DOHH2 (cell line): Measurements from ENCODE around the gene GRHPR.

Experiments
- H3F3A ChIP-seq: fragments of 200-600 bp; sonication (generic), shearing (Covaris generic); 2 replicates; pipeline ENCODE4 v1.6.0; 2016; ENCODE audit warnings: antibody characterized with exemption, mild to moderate bottlenecking; ENCODE audit not compliant: control insufficient read depth, insufficient read depth
- H3K27ac ChIP-seq: fragments of 200-600 bp; sonication (generic); 2 replicates; pipeline ENCODE4 v1.5.1; 2014; ENCODE audit warnings: low read depth, mild to moderate bottlenecking, low read length, moderate library complexity
- H3K27me3 ChIP-seq: fragments of 200-600 bp; sonication (generic); 2 replicates; pipeline ENCODE4 v1.6.1; 2014; ENCODE audit warnings: mild to moderate bottlenecking, low read length, mixed read lengths; ENCODE audit not compliant: control insufficient read depth
- H3K36me3 ChIP-seq: fragments of 200-600 bp; sonication (generic); 2 replicates; pipeline ENCODE4 v1.6.1; 2014; ENCODE audit warnings: mild to moderate bottlenecking, low read length, moderate library complexity, mixed read lengths; ENCODE audit not compliant: control insufficient read depth
- H3K4me1 ChIP-seq: fragments of 200-600 bp; sonication (generic); 2 replicates; pipeline ENCODE4 v1.6.1; 2014; ENCODE audit warnings: mild to moderate bottlenecking, low read length, mixed read lengths; ENCODE audit not compliant: control insufficient read depth
- H3K4me2 ChIP-seq: fragments of 200-600 bp; sonication (generic); 2 replicates; pipeline ENCODE4 v1.6.0; 2014; ENCODE audit warnings: mild to moderate bottlenecking, low read length, moderate library complexity
- H3K4me3 ChIP-seq: fragments of 200-600 bp; sonication (generic); 2 replicates; pipeline ENCODE4 v1.5.1; 2014; ENCODE audit warnings: mild to moderate bottlenecking, low read length, mixed read lengths
- H3K79me2 ChIP-seq: fragments of 200-600 bp; sonication (generic); 2 replicates; pipeline ENCODE4 v1.6.1; 2014; ENCODE audit warnings: mild to moderate bottlenecking, low read length, mixed read lengths; ENCODE audit not compliant: control insufficient read depth
- H3K9me2 ChIP-seq: fragments of 200-600 bp; sonication (generic); replicated peaks from 2 replicates; pipeline ENCODE4 v1.6.1; 2014; ENCODE audit warnings: mild to moderate bottlenecking, low read length, mixed read lengths; ENCODE audit not compliant: control insufficient read depth
- H3K9me3 ChIP-seq: fragments of 200-600 bp; sonication (generic); 2 replicates; pipeline ENCODE4 v1.6.1; 2014; ENCODE audit warnings: antibody characterized with exemption, low read length, mixed read lengths; ENCODE audit not compliant: control insufficient read depth, insufficient read depth
- H4K20me1 ChIP-seq: fragments of 200-600 bp; sonication (generic); 2 replicates; pipeline ENCODE4 v1.6.0; 2014; ENCODE audit warnings: low read depth, mild to moderate bottlenecking, antibody characterized with exemption, low read length, moderate library complexity; ENCODE audit not compliant: control insufficient read depth, insufficient read depth
- EZH2phosphoT487 ChIP-seq: fragments of 200-600 bp; sonication (generic); IDR thresholded peaks from 2 replicates; pipeline ENCODE4 v1.6.1; 2017; ENCODE audit warnings: borderline replicate concordance, mild to moderate bottlenecking, antibody characterized with exemption, low read length, moderate library complexity, mixed read lengths
- TF ChIP-seq, protein P1 (sequence below): fragments of 200-600 bp; sonication (generic); IDR thresholded peaks from one replicate; pipeline ENCODE4 v1.5.1; 2014; ENCODE audit warnings: antibody characterized with exemption, mild to moderate bottlenecking, low read depth, low read length; ENCODE audit not compliant: poor library complexity, severe bottlenecking

Gene GRHPR

DNA sequence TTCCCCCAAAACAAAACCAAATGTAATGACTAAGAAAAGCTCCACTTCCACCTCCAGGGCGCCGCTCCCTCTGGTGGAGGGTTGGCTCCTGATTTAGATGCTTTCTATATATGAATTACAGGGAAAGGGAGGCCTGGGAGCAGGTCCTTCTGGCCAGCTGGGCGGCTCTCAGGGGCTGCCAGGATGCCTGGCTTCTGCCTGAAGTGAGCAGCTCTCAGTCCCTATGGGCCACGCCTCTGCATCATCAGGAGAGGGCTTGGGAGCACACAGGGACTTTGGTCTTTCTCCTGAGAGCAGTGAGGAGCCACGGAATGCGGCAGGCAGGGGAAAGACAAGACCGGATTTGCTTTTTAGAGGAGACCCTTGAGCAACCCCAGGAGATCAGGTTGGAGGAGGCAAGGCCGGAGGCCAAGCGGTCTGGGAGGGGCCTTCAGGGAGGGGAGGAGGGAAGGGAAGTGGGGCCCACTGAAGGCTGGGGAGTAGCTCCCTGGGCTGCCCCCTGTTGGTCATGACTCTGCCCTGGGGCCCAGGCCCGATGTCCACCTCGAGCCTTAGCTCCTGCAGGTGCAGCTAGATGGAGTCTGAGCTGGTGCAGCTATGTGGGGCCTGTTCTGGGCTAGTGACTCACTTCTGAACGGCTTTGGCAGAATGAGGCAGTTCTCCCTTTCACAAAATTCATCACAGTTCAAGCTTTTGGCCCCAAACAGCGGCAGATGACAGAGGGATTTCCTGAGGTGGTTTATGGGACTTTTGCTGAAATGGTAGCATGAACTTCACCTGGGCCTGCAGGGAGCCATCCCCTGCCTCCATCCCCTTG lies 11.3 kb upstream of the GRHPR start:
- Histone ChIP-seq H3K27ac (peak overlapping the region; percentile 93), H3K36me3 (peaks cover 42% of the 10 kb centered on the region), H4K20me1 (no peaks in the 10 kb centered on the region), H3K79me2 (peaks cover 42% of the 10 kb centered on the region), H3K27me3 (no peaks in the 10 kb centered on the region), H3K4me2 (peak overlapping the region; percentile 89), H3K9me3 (no peaks in the 10 kb centered on the region), H3K4me3 (peak overlapping the region; percentile 72), H3F3A (peaks cover 50% of the 10 kb centered on the region), H3K4me1 (peaks cover 94% of the 10 kb centered on the region), H3K9me2 (no peaks in the 10 kb centered on the region)
- TF ChIP-seq EZH2phosphoT487 = no peak
- TF ChIP-seq, protein P1, sequence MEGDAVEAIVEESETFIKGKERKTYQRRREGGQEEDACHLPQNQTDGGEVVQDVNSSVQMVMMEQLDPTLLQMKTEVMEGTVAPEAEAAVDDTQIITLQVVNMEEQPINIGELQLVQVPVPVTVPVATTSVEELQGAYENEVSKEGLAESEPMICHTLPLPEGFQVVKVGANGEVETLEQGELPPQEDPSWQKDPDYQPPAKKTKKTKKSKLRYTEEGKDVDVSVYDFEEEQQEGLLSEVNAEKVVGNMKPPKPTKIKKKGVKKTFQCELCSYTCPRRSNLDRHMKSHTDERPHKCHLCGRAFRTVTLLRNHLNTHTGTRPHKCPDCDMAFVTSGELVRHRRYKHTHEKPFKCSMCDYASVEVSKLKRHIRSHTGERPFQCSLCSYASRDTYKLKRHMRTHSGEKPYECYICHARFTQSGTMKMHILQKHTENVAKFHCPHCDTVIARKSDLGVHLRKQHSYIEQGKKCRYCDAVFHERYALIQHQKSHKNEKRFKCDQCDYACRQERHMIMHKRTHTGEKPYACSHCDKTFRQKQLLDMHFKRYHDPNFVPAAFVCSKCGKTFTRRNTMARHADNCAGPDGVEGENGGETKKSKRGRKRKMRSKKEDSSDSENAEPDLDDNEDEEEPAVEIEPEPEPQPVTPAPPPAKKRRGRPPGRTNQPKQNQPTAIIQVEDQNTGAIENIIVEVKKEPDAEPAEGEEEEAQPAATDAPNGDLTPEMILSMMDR = peak; percentile 90

DNA sequence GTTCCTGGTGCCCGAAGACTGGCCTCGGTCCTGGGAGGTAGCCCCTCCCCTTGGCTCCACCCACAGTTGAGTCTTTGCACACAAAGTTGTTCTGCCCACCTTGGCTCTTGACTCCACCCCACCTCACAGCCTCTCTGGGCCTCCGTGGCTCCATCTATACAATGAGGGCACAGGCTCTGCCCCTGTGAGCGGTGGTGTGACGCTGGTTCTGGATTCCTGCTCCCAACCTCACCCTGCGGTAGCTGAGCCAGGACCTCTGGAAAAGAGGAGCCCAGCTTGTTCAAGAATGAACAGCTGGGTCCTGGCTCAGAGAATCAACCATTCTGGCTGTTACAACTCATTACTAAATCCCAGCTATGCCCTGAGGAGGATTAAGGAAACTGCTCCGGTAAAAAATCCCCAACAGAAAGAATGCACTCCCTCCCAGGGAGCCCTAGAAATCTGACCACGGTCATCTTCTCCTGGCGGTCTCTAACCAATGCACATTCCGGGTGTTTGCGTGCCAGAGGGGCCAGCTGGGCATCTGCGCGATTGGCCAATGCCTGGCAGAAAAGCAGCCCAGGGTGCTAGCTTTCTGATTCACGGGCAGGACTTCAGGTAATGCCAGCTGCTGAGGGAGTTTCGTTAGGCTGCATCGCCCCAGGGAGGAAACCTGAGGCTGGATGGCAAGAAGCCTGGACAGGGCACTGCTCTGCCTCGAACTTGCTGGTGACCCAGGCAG lies 9.9 kb upstream of the GRHPR start:
- Histone ChIP-seq H3K27ac (peak overlapping the region; percentile 93), H3K4me1 (peaks cover 94% of the 10 kb centered on the region), H3K4me3 (peak overlapping the region; percentile 72), H3F3A (peaks cover 39% of the 10 kb centered on the region), H3K79me2 (peaks cover 28% of the 10 kb centered on the region), H3K9me3 (no peaks in the 10 kb centered on the region), H3K36me3 (peaks cover 37% of the 10 kb centered on the region), H3K9me2 (no peaks in the 10 kb centered on the region), H4K20me1 (no peaks in the 10 kb centered on the region), H3K27me3 (no peaks in the 10 kb centered on the region), H3K4me2 (peak overlapping the region; percentile 89)
- TF ChIP-seq, protein P1 = no peak
- no peak for TF ChIP-seq EZH2phosphoT487

DNA sequence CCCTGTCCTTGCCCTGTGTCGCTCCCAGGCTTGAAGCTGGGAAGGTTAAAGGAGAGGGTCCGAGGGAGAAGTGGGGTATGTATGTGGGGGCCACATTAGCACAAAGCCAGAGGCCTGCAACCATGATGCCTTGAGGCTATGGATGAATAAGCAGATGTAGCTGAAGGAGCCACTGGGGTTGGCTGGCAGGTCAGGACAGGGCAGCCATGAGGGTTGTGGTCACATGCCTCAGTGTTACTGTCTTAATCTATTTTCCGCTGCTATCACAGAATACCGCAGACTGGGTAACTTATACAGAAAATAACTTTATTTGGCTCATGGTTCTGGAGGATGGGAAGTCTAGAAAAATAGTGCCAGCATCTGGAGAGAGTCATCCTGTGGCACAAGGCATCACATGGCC lies 9.2 kb upstream of the GRHPR start:
- H3K79me2 ChIP-seq = peaks cover 20% of the 10 kb centered on the region
- peaks cover 94% of the 10 kb centered on the region for H3K4me1 ChIP-seq
- no peaks in the 10 kb centered on the region for H4K20me1 ChIP-seq
- H3K4me2 ChIP-seq = peak overlapping the region; percentile 89
- no peaks in the 10 kb centered on the region for H3K27me3 ChIP-seq
- TF ChIP-seq EZH2phosphoT487 = no peak
- TF ChIP-seq, protein P1 = no peak
- peaks cover 35% of the 10 kb centered on the region for H3F3A ChIP-seq
- no peak overlapping the region; the same call in 1 of the 2 replicates for H3K27ac ChIP-seq
- peaks cover 34% of the 10 kb centered on the region for H3K36me3 ChIP-seq
- no peaks in the 10 kb centered on the region for H3K9me2 ChIP-seq
- no peaks in the 10 kb centered on the region for H3K9me3 ChIP-seq
- no peak overlapping the region for H3K4me3 ChIP-seq
